Bladder microvascular endothelial cell (primary cell): ENCODE data around the gene HNF1A. TPM values are rescaled to one million over a fixed set of nuclear protein-coding genes. Genes with fewer than 3 reads are reported as not detected.

Experiments
- total RNA-seq: library from RNA; depleted of rRNA; stranded (reverse); fragments of >200 nt; gene quantifications from 2 replicates; pipeline ENCODE4 v1.2.3, GENCODE V29; 2014

The HNF1A gene, protein sequence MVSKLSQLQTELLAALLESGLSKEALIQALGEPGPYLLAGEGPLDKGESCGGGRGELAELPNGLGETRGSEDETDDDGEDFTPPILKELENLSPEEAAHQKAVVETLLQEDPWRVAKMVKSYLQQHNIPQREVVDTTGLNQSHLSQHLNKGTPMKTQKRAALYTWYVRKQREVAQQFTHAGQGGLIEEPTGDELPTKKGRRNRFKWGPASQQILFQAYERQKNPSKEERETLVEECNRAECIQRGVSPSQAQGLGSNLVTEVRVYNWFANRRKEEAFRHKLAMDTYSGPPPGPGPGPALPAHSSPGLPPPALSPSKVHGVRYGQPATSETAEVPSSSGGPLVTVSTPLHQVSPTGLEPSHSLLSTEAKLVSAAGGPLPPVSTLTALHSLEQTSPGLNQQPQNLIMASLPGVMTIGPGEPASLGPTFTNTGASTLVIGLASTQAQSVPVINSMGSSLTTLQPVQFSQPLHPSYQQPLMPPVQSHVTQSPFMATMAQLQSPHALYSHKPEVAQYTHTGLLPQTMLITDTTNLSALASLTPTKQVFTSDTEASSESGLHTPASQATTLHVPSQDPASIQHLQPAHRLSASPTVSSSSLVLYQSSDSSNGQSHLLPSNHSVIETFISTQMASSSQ
- total RNA-seq = not detected in 2 replicates

GRCh38 chr12:120978296-120979219 lies at the start of gene HNF1A:
Gene HNF1A (plus strand): TSS chr12:120978543. CDS start chr12:120978769, 226 bp downstream.

GRCh38 chr12:121015825-121016766 lies 37.8 kb downstream of the HNF1A start, which contains the start of gene C12orf43:
Gene C12orf43 (minus strand): TSS chr12:121016487. CDS start chr12:121016474, 13 bp downstream.

GRCh38 chr12:121038861-121039668 lies 60.7 kb downstream of the HNF1A start, which contains the start of gene OASL:
Gene OASL (minus strand): TSS chr12:121039246. CDS start chr12:121038971, 275 bp downstream.

Other genes with a start within 250 kb of the HNF1A start
- gene SPPL3, start 74.2 kb upstream of the HNF1A start, total RNA-seq = 3.2 and 11.7 TPM in 2 replicates
- 18.3 and 24.5 TPM in 2 replicates for gene C12orf43, start 37.9 kb downstream of the HNF1A start, total RNA-seq
- gene OASL, start 60.7 kb downstream of the HNF1A start, total RNA-seq = 1.3 and 1.9 TPM in 2 replicates
- 0.65 and 16.6 TPM in 2 replicates for gene P2RX7, start 154.3 kb downstream of the HNF1A start, total RNA-seq
- 30.3 and 301 TPM in 2 replicates for gene P2RX4, start 231.6 kb downstream of the HNF1A start, total RNA-seq